Fibroblast of lung (primary cell): Measurements from ENCODE around the gene RAD18. TPM values are rescaled to one million over a fixed set of nuclear protein-coding genes. Genes with fewer than 3 reads are reported as not detected.

Source experiments
- DNase-seq, 2 donors: peaks; one replicate each; pipeline versions ENCODE4 v3.0.0 to v3.0.0-alpha.2; 2010; ENCODE audit warnings: low read depth in 2 of 2
- H2AFZ ChIP-seq: 2 replicates; pipeline ENCODE4 v1.5.1; 2012; ENCODE audit warnings: low read length, control low read depth, inconsistent platforms
- H3K27ac ChIP-seq: 2 replicates; pipeline ENCODE4 v1.5.1; 2011; ENCODE audit warnings: low read length, control low read depth; ENCODE audit not compliant: insufficient read depth
- H3K27me3 ChIP-seq: 2 replicates; pipeline ENCODE4 v1.5.1; 2011; ENCODE audit warnings: mild to moderate bottlenecking, low read length; ENCODE audit not compliant: control insufficient read depth, insufficient read depth
- H3K36me3 ChIP-seq: 2 replicates; pipeline ENCODE4 v1.5.1; 2011; ENCODE audit warnings: low read length; ENCODE audit not compliant: control insufficient read depth, insufficient read depth
- H3K4me1 ChIP-seq: 2 replicates; pipeline ENCODE4 v1.5.1; 2011; ENCODE audit warnings: low read length; ENCODE audit not compliant: control insufficient read depth, insufficient read depth; ENCODE audit errors: extremely low read depth
- H3K4me2 ChIP-seq: 2 replicates; pipeline ENCODE4 v1.5.1; 2011; ENCODE audit warnings: low read length, control low read depth; ENCODE audit not compliant: insufficient read depth; ENCODE audit errors: extremely low read depth
- H3K4me3 ChIP-seq, 4 experiments: fragments of 200-600 bp in 1 of 4; sonication (generic) in 1 of 4; replicated peaks in 1 of 4; 2 replicates each; pipeline ENCODE4 v1.5.1; 2011 to 2016; ENCODE audit warnings: low read length in 4 of 4, low read depth in 3 of 4, mild to moderate bottlenecking in 3 of 4, control low read depth in 2 of 4, inconsistent platforms in 1 of 4, mixed read lengths in 1 of 4; ENCODE audit not compliant: insufficient read depth in 1 of 4; ENCODE audit errors: control extremely low read depth in 1 of 4
- H3K79me2 ChIP-seq: 2 replicates; pipeline ENCODE4 v1.5.1; 2012; ENCODE audit warnings: mild to moderate bottlenecking, low read length, inconsistent platforms; ENCODE audit not compliant: control insufficient read depth, insufficient read depth
- H3K9ac ChIP-seq: 2 replicates; pipeline ENCODE4 v1.5.1; 2011; ENCODE audit warnings: mild to moderate bottlenecking, low read length, control low read depth; ENCODE audit not compliant: insufficient read depth
- H3K9me3 ChIP-seq: 2 replicates; pipeline ENCODE4 v1.5.1; 2012; ENCODE audit warnings: low read depth, low read length; ENCODE audit not compliant: control insufficient read depth, insufficient read depth
- H4K20me1 ChIP-seq: 2 replicates; pipeline ENCODE4 v1.5.1; 2011; ENCODE audit warnings: low read length; ENCODE audit not compliant: control insufficient read depth, insufficient read depth; ENCODE audit errors: extremely low read depth
- CTCF ChIP-seq, 2 donors: IDR thresholded peaks in 1 of 2; conservative IDR thresholded peaks in 1 of 2; 1 replicate in 1 of 2; 2 replicates in 1 of 2; pipeline ENCODE4 v1.5.1; 2011 to 2012; ENCODE audit warnings: low read length in 2 of 2, control low read depth in 1 of 2, inconsistent platforms in 1 of 2, low read depth in 1 of 2, mild to moderate bottlenecking in 1 of 2
- EZH2 ChIP-seq: IDR thresholded peaks from 2 replicates; pipeline ENCODE4 v1.5.1; 2012; ENCODE audit warnings: low read length, control low read depth, mild to moderate bottlenecking; ENCODE audit errors: missing control alignments
- polyA plus RNA-seq, 2 donors: library from polyadenylated mRNA; depleted of rRNA in 1 of 2; stranded (reverse) in 1 of 2; unstranded in 1 of 2; fragments of >200 nt; gene quantifications; 2 replicates each; pipeline ENCODE4 v1.2.1, GENCODE V29; 2011 to 2012; ENCODE audit warnings: missing spikeins in 1 of 2
- total RNA-seq: library from RNA; depleted of rRNA; stranded (reverse); fragments of >200 nt; gene quantifications from 2 replicates; pipeline ENCODE4 v1.2.1, GENCODE V29; 2014

RAD18 gene
- total and polyA plus RNA-seq, 2 donors (not counting 1 experiment from before 2014, with no cell fraction given), result 6.1 to 9.9 TPM

GRCh38 chr3:8952130-8952529 is 11.1 kb downstream of the RAD18 start:
- Histone ChIP-seq H2AFZ (no peak overlapping the region), H3K4me2 (no peak overlapping the region), H3K27me3 (no peaks in the 10 kb centered on the region), H3K4me3 (no peak overlapping the region), H3K9me3 (no peaks in the 10 kb centered on the region), H3K79me2 (peaks cover 30% of the 10 kb centered on the region), H3K9ac (no peak overlapping the region), H3K27ac (no peak overlapping the region), H3K36me3 (no peaks in the 10 kb centered on the region), H3K4me1 (no peaks in the 10 kb centered on the region), H4K20me1 (no peaks in the 10 kb centered on the region)
- TF ChIP-seq EZH2 (no peak), CTCF (conservative IDR thresholded peaks at IDR 0.05 in 1 of 2, IDR thresholded peaks at IDR 0.05 in 1 of 2; ENCODE audit: low read depth in 1 of 2, low read length in 2 of 2) (no peak)
- no peak for DNase-seq

- no peak for DNase-seq
Observed at GRCh38 chr3:8945890-8946600, 17.2 kb downstream of the RAD18 start.

More at GRCh38 chr3:8945890-8946600, 17.2 kb downstream of the RAD18 start:
- no peak overlapping the region for H2AFZ ChIP-seq
- no peak overlapping the region for H3K4me3 ChIP-seq
- H3K9me3 ChIP-seq, result no peaks in the 10 kb centered on the region
- no peaks in the 10 kb centered on the region for H3K36me3 ChIP-seq
- no peak overlapping the region for H3K27ac ChIP-seq
- no peaks in the 10 kb centered on the region for H3K4me1 ChIP-seq
- H3K27me3 ChIP-seq, result no peaks in the 10 kb centered on the region
- H4K20me1 ChIP-seq, result no peaks in the 10 kb centered on the region
- H3K79me2 ChIP-seq, result peaks cover 12% of the 10 kb centered on the region
- no peak overlapping the region for H3K9ac ChIP-seq
- no peak overlapping the region for H3K4me2 ChIP-seq
- TF ChIP-seq EZH2 (no peak), CTCF (conservative IDR thresholded peaks at IDR 0.05 in 1 of 2, IDR thresholded peaks at IDR 0.05 in 1 of 2; ENCODE audit: low read depth in 1 of 2, low read length in 2 of 2) (no peak)
